ENCODE results near the gene MYO15A.

MYO15A gene

GRCh38 chr17:18138065-18138749 is 29.7 kb downstream of the MYO15A start:
- DNase-seq = no peak

- DNase-seq = no peak
Observed at GRCh38 chr17:18139092-18139491, 30.5 kb downstream of the MYO15A start.

GRCh38 chr17:18139498-18139897 is 30.9 kb downstream of the MYO15A start:
- no peak for DNase-seq

GRCh38 chr17:18139949-18140348 is 31.4 kb downstream of the MYO15A start:
- no peak for DNase-seq

- DNase-seq = no peak
Observed at GRCh38 chr17:18140648-18141047, 32.1 kb downstream of the MYO15A start.

- peak; percentile 72 for DNase-seq
Observed at GRCh38 chr17:18141210-18141803, 32.8 kb downstream of the MYO15A start.

GRCh38 chr17:18142417-18142816 is 33.9 kb downstream of the MYO15A start:
- no peak for DNase-seq

GRCh38 chr17:18143044-18143936 is 34.7 kb downstream of the MYO15A start:
- DNase-seq = no peak

- DNase-seq = no peak
Observed at GRCh38 chr17:18144261-18144660, 35.7 kb downstream of the MYO15A start.

GRCh38 chr17:18144855-18145254 is 36.3 kb downstream of the MYO15A start:
- DNase-seq = no peak

GRCh38 chr17:18145811-18146210 is 37.3 kb downstream of the MYO15A start:
- DNase-seq = no peak

- no peak for DNase-seq
Observed at GRCh38 chr17:18146259-18146658, 37.7 kb downstream of the MYO15A start.

GRCh38 chr17:18146980-18147379 is 38.4 kb downstream of the MYO15A start:
- DNase-seq = no peak

- DNase-seq = no peak
Observed at GRCh38 chr17:18148586-18148985, 40.0 kb downstream of the MYO15A start.

GRCh38 chr17:18151290-18151689 is 42.7 kb downstream of the MYO15A start:
- DNase-seq = no peak

GRCh38 chr17:18155179-18155578 is 46.6 kb downstream of the MYO15A start:
- no peak for DNase-seq

- no peak for DNase-seq
Observed at GRCh38 chr17:18156171-18156975, 47.8 kb downstream of the MYO15A start.

GRCh38 chr17:18156976-18157280 is 48.4 kb downstream of the MYO15A start:
- no peak for DNase-seq

GRCh38 chr17:18157354-18157985 is 48.9 kb downstream of the MYO15A start:
- no peak for DNase-seq

- peak; percentile 95 for DNase-seq
Observed at GRCh38 chr17:18158022-18158600, 49.6 kb downstream of the MYO15A start.

GRCh38 chr17:18159551-18160120 is 51.1 kb downstream of the MYO15A start:
- DNase-seq = no peak

Measured in CD4-positive, alpha-beta T cell treated with Interleukin-21 for 1 hour (primary cell).